ENCODE measurements around the gene CEP128. TPM values are rescaled to one million over a fixed set of nuclear protein-coding genes. Genes with fewer than 3 reads are reported as not detected.

Gene CEP128
- total RNA-seq, 4 donors from 2014 or later: 3.5 to 12.9 (median 9.7) TPM

DNA sequence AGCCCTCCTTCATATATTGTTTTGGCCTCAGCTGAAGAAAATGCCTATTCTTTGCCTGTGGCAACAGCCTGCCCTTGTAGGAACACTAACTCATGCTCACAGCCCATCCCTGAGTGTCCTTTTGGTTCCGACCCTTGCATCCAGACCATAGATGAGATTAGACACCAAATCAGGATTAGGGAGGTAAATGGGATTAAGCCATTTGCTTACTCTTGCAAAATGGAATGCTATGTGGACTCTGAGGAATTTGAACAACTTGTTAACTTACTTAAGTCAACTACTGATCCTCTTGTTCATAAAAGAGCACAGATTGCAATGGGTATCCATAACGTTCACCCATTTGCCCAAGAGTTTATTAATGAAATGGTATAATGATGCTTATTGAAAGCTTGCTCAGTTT, 41.2 kb upstream of the CEP128 start:
- Histone ChIP-seq H3K36me3 (no peaks in the 10 kb centered on the region), H3K4me3 (no peak overlapping the region), H3K9me3 (no peaks in the 10 kb centered on the region), H3K4me1 (peaks cover 0 to 7% (median 0%) of the 10 kb centered on the region in 4 donors), H3K27ac (replicated peaks in 1 of 4) (no peak overlapping the region), H3K27me3 (no peaks in the 10 kb centered on the region)
- 91% methylated on average over 2 of the region's 2 CpGs for WGBS
- no peak for DNase-seq (ENCODE audit: extremely low spot score)
- TF ChIP-seq POLR2AphosphoS5 (IDR thresholded peaks at IDR 0.05) (no peak), EP300 (IDR thresholded peaks at IDR 0.05) (no peak), POLR2A (IDR thresholded peaks at IDR 0.05; ENCODE audit: low read depth) (no peak)
- TF ChIP-seq, protein P1, sequence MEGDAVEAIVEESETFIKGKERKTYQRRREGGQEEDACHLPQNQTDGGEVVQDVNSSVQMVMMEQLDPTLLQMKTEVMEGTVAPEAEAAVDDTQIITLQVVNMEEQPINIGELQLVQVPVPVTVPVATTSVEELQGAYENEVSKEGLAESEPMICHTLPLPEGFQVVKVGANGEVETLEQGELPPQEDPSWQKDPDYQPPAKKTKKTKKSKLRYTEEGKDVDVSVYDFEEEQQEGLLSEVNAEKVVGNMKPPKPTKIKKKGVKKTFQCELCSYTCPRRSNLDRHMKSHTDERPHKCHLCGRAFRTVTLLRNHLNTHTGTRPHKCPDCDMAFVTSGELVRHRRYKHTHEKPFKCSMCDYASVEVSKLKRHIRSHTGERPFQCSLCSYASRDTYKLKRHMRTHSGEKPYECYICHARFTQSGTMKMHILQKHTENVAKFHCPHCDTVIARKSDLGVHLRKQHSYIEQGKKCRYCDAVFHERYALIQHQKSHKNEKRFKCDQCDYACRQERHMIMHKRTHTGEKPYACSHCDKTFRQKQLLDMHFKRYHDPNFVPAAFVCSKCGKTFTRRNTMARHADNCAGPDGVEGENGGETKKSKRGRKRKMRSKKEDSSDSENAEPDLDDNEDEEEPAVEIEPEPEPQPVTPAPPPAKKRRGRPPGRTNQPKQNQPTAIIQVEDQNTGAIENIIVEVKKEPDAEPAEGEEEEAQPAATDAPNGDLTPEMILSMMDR (IDR thresholded peaks at IDR 0.05): no peak
- intact Hi-C loops (cut with DNase I): no loop called here

DNA sequence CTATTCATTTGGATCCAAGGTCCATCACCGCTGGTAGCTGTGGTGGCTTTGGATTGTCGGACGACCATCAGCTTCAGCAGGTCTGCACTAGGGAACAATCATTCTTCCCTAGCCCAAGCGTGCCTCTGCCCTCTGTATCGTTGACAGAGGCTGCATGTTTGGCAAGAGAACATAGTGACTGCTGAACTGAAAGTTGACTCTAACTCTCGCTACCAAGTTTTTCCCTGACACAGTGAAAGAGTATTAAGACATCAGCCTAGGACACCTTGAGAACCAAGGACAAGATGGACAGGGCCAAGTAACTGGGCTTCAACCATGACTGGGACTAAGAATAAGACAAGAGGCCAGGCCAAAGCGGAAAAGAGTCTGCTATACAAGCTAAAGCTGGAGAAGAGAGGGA, 40.1 kb upstream of the CEP128 start:
- intact Hi-C loops (cut with DNase I): no loop called here

DNA sequence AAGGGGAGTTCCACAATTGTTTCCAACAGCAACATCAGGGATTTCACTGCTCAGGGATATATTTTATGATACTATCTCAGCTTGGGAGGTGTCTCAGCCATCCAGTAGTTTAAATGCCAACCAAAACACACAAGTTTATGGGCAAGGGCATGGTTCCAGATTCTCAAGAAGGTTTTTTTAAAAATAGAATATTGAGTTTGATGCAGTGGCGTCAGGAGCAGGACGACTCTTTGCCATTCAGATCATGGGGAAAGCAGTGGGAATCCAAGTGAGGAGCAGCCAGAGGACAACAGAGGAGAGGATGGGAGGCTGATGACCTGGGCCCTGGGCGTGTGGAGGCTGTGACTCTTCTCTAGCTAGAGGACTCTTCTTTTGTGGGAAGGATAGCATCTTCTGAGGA, 39.6 kb upstream of the CEP128 start:
- intact Hi-C loops (cut with DNase I): no loop called here
- WGBS: 36% methylated on average over 3 of the region's 3 CpGs
- DNase-seq (ENCODE audit: extremely low spot score): no peak

More for the DNA sequence above, 40.1 kb upstream of the CEP128 start:
- no peak for DNase-seq (ENCODE audit: extremely low spot score)
- no peaks in the 10 kb centered on the region for H3K36me3 ChIP-seq
- no peak overlapping the region for H3K4me3 ChIP-seq
- H3K4me1 ChIP-seq: peaks cover 0 to 7% (median 0%) of the 10 kb centered on the region in 4 donors
- no peaks in the 10 kb centered on the region for H3K9me3 ChIP-seq
- no peak overlapping the region for H3K27ac ChIP-seq (replicated peaks in 1 of 4)
- TF ChIP-seq, protein P1 (IDR thresholded peaks at IDR 0.05): no peak
- TF ChIP-seq POLR2AphosphoS5 (IDR thresholded peaks at IDR 0.05) (no peak), POLR2A (IDR thresholded peaks at IDR 0.05; ENCODE audit: low read depth) (no peak), EP300 (IDR thresholded peaks at IDR 0.05) (no peak)
- no peaks in the 10 kb centered on the region for H3K27me3 ChIP-seq
- WGBS: 96% methylated on average over 7 of the region's 7 CpGs

DNA sequence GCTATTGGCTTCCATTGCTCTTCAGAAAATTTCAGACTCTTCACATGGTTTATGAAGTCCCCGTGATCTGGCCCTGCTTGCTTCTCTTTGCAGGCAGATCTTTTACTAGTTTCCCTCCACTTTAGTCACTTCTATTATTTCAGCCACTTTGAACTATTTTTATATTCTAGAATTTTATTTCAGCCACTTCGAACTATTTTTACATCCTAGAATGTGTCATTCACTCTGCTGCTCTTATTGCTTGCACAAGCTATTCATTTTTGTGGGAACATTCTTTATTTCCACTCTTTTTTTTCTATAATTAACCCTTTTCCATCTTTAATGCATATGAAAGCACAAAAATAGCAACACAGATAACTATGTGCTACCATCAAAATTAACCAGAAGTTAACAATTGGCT, 38.4 kb upstream of the CEP128 start:
- Histone ChIP-seq H3K27ac (replicated peaks in 1 of 4) (no peak overlapping the region), H3K9me3 (no peaks in the 10 kb centered on the region), H3K4me3 (no peak overlapping the region), H3K4me1 (peaks cover 0 to 8% (median 0%) of the 10 kb centered on the region in 4 donors), H3K27me3 (no peaks in the 10 kb centered on the region), H3K36me3 (no peaks in the 10 kb centered on the region)
- DNase-seq (ENCODE audit: extremely low spot score): no peak
- intact Hi-C loops (cut with DNase I): no loop called here
- TF ChIP-seq POLR2A (IDR thresholded peaks at IDR 0.05; ENCODE audit: low read depth) (no peak), POLR2AphosphoS5 (IDR thresholded peaks at IDR 0.05) (no peak), EP300 (IDR thresholded peaks at IDR 0.05) (no peak)
- TF ChIP-seq, protein P1 (IDR thresholded peaks at IDR 0.05): no peak
- 74% methylated on average over 2 of the region's 2 CpGs for WGBS

More for the DNA sequence above, 39.6 kb upstream of the CEP128 start:
- TF ChIP-seq, protein P1 (IDR thresholded peaks at IDR 0.05): no peak
- no peak for TF ChIP-seq POLR2A (IDR thresholded peaks at IDR 0.05; ENCODE audit: low read depth)
- no peak for TF ChIP-seq EP300 (IDR thresholded peaks at IDR 0.05)
- no peak for TF ChIP-seq POLR2AphosphoS5 (IDR thresholded peaks at IDR 0.05)
- Histone ChIP-seq H3K9me3 (no peaks in the 10 kb centered on the region), H3K4me3 (no peak overlapping the region), H3K4me1 (peaks cover 0 to 7% (median 0%) of the 10 kb centered on the region in 4 donors), H3K27me3 (no peaks in the 10 kb centered on the region), H3K36me3 (no peaks in the 10 kb centered on the region), H3K27ac (replicated peaks in 1 of 4) (no peak overlapping the region)

DNA sequence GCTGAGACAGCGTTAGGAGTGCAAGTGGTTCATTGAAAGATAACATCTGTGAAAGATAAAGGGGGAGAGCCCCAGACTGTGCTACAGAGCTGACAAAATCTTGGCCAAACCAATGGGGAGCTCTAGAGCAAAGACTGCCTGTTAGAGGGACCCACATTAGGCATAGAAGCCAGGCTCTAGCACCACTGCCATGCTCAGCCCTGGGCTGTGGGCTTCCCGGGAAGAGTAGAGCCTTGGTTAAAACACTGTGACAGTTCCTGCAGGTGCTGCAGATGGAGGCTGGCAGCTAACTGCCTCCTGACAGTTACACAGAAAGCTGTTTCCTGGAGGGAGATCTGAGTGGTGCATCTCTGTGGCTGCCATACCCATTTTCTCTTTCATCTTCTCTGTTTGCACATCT, 36.9 kb upstream of the CEP128 start:
- H3K27ac ChIP-seq (replicated peaks in 1 of 4): no peak overlapping the region
- H3K4me1 ChIP-seq: peaks cover 0 to 20% (median 6%) of the 10 kb centered on the region in 4 donors
- no peaks in the 10 kb centered on the region for H3K9me3 ChIP-seq
- intact Hi-C loops (cut with DNase I): no loop called here
- no peaks in the 10 kb centered on the region for H3K36me3 ChIP-seq
- no peak for DNase-seq (ENCODE audit: extremely low spot score)
- no peaks in the 10 kb centered on the region for H3K27me3 ChIP-seq
- no peak for TF ChIP-seq EP300 (IDR thresholded peaks at IDR 0.05)
- TF ChIP-seq, protein P1 (IDR thresholded peaks at IDR 0.05): no peak
- no peak for TF ChIP-seq POLR2AphosphoS5 (IDR thresholded peaks at IDR 0.05)
- TF ChIP-seq POLR2A (IDR thresholded peaks at IDR 0.05; ENCODE audit: low read depth): no peak
- no peak overlapping the region for H3K4me3 ChIP-seq
- 57% methylated on average over 2 of the region's 2 CpGs for WGBS
